ENCODE data around the gene AP2B1. TPM values are rescaled to one million over a fixed set of nuclear protein-coding genes. Genes with fewer than 3 reads are reported as not detected.

AP2B1 gene
- total and polyA plus RNA-seq, 4 donors: 8.7 to 55.6 (median 22.3) TPM

- Histone ChIP-seq H3K4me3 (ENCODE audit: low read depth in 1 of 3, low read length in 3 of 3) (no peak overlapping the region), H3K9ac (ENCODE audit: low read depth in 1 of 2, low read length in 2 of 2) (no peak overlapping the region), H3K36me3 (ENCODE audit: control insufficient read depth in 4 of 4, insufficient read depth in 3 of 4, low read depth in 1 of 4, low read length in 3 of 4) (peaks cover 0 to 24% (median 21%) of the 10 kb centered on the region in 4 donors), H3K27me3 (ENCODE audit: control insufficient read depth in 4 of 4, insufficient read depth in 4 of 4, low read length in 3 of 4) (no peaks in the 10 kb centered on the region), H3K27ac (ENCODE audit: low read depth in 1 of 2, low read length in 2 of 2) (no peak overlapping the region), H3K4me1 (ENCODE audit: control insufficient read depth in 4 of 4, insufficient read depth in 4 of 4, low read length in 3 of 4) (peaks cover 0 to under 1% (median 0%) of the 10 kb centered on the region in 4 donors), H3K9me3 (ENCODE audit: control insufficient read depth in 4 of 4, low read length in 3 of 4) (no peaks in the 10 kb centered on the region)
- WGBS: 91% methylated on average over 2 of the region's 2 CpGs
- no peak for TF ChIP-seq ATF3 (IDR thresholded peaks at IDR 0.05)
- no peak for TF ChIP-seq CTCF (IDR thresholded peaks at IDR 0.05; ENCODE audit: low read depth, low read length, missing input control)
- TF ChIP-seq HNF4G (IDR thresholded peaks at IDR 0.05): no peak
- no peak for TF ChIP-seq MAX (IDR thresholded peaks at IDR 0.05)
- no peak for TF ChIP-seq RAD21 (IDR thresholded peaks at IDR 0.05)
- TF ChIP-seq HNF4A (conservative IDR thresholded peaks at IDR 0.05): no peak
- TF ChIP-seq TAF1 (conservative IDR thresholded peaks at IDR 0.05): no peak
- TF ChIP-seq FOXA2 (IDR thresholded peaks at IDR 0.05): no peak
- TF ChIP-seq JUND (IDR thresholded peaks at IDR 0.05): no peak
- TF ChIP-seq ZBTB33 (IDR thresholded peaks at IDR 0.05): no peak
- no peak for DNase-seq (ENCODE audit: low spot score)
These were observed 138.6 kb downstream of the AP2B1 start for GRCh38 chr17:35725802-35726126.

GRCh38 chr17:35726127-35726952, 139.2 kb downstream of the AP2B1 start:
- H3K27me3 ChIP-seq (ENCODE audit: control insufficient read depth in 4 of 4, insufficient read depth in 4 of 4, low read length in 3 of 4): no peaks in the 10 kb centered on the region
- peak; percentile 53 for DNase-seq (ENCODE audit: low spot score)
- H3K4me1 ChIP-seq (ENCODE audit: control insufficient read depth in 4 of 4, insufficient read depth in 4 of 4, low read length in 3 of 4): peaks cover 0 to 6% (median 4%) of the 10 kb centered on the region in 4 donors
- H3K27ac ChIP-seq (ENCODE audit: low read depth in 1 of 2, low read length in 2 of 2): no peak overlapping the region
- H3K9me3 ChIP-seq (ENCODE audit: control insufficient read depth in 4 of 4, low read length in 3 of 4): no peaks in the 10 kb centered on the region
- 72% methylated on average over 6 of the region's 6 CpGs for WGBS
- no peak overlapping the region for H3K9ac ChIP-seq (ENCODE audit: low read depth in 1 of 2, low read length in 2 of 2)
- H3K36me3 ChIP-seq (ENCODE audit: control insufficient read depth in 4 of 4, insufficient read depth in 3 of 4, low read depth in 1 of 4, low read length in 3 of 4): peaks cover 0 to 24% (median 21%) of the 10 kb centered on the region in 4 donors
- H3K4me3 ChIP-seq (ENCODE audit: low read depth in 1 of 3, low read length in 3 of 3): no peak overlapping the region
- TF ChIP-seq GABPA (IDR thresholded peaks at IDR 0.05 in 1 of 2, conservative IDR thresholded peaks at IDR 0.05 in 1 of 2) (no peak), RXRA (IDR thresholded peaks at IDR 0.05) (no peak), MAX (IDR thresholded peaks at IDR 0.05) (no peak), EGR1 (IDR thresholded peaks at IDR 0.05; ENCODE audit: low read depth in 2 of 2) (no peak), YY1 (IDR thresholded peaks at IDR 0.05) (no peak), RAD21 (IDR thresholded peaks at IDR 0.05) (no peak), JUND (IDR thresholded peaks at IDR 0.05) (no peak), HNF4G (IDR thresholded peaks at IDR 0.05) (no peak), CTCF (IDR thresholded peaks at IDR 0.05; ENCODE audit: low read depth, low read length, missing input control) (no peak), NR2F2 (IDR thresholded peaks at IDR 0.05) (no peak), SP1 (IDR thresholded peaks at IDR 0.05) (no peak), FOXA2 (IDR thresholded peaks at IDR 0.05) (no peak), ATF3 (IDR thresholded peaks at IDR 0.05) (no peak), ZBTB33 (IDR thresholded peaks at IDR 0.05) (no peak), REST (IDR thresholded peaks at IDR 0.05) (no peak)

All from liver (tissue), 9 donors.